Measurements from ENCODE around the gene BRWD1.

GRCh38 chr21:39178421-39178820, 135.0 kb downstream of the BRWD1 start:
- TF ChIP-seq POLR2A (IDR thresholded peaks at IDR 0.05; ENCODE audit: low read length) (no peak), REST (IDR thresholded peaks at IDR 0.05) (no peak), CEBPB (IDR thresholded peaks at IDR 0.05) (no peak), BHLHE40 (IDR thresholded peaks at IDR 0.05; ENCODE audit: low read depth, low read length) (no peak), HDAC2 (IDR thresholded peaks at IDR 0.05) (no peak), EP300 (IDR thresholded peaks at IDR 0.05) (no peak), KDM1A (IDR thresholded peaks at IDR 0.05; ENCODE audit: low read depth) (no peak), MAX (IDR thresholded peaks at IDR 0.05) (no peak), RAD21 (conservative IDR thresholded peaks at IDR 0.05 in 1 of 2, IDR thresholded peaks at IDR 0.05 in 1 of 2) (no peak)
- TF ChIP-seq, protein P1, sequence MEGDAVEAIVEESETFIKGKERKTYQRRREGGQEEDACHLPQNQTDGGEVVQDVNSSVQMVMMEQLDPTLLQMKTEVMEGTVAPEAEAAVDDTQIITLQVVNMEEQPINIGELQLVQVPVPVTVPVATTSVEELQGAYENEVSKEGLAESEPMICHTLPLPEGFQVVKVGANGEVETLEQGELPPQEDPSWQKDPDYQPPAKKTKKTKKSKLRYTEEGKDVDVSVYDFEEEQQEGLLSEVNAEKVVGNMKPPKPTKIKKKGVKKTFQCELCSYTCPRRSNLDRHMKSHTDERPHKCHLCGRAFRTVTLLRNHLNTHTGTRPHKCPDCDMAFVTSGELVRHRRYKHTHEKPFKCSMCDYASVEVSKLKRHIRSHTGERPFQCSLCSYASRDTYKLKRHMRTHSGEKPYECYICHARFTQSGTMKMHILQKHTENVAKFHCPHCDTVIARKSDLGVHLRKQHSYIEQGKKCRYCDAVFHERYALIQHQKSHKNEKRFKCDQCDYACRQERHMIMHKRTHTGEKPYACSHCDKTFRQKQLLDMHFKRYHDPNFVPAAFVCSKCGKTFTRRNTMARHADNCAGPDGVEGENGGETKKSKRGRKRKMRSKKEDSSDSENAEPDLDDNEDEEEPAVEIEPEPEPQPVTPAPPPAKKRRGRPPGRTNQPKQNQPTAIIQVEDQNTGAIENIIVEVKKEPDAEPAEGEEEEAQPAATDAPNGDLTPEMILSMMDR (IDR thresholded peaks at IDR 0.05), result no peak
- TF ChIP-seq, protein P2, sequence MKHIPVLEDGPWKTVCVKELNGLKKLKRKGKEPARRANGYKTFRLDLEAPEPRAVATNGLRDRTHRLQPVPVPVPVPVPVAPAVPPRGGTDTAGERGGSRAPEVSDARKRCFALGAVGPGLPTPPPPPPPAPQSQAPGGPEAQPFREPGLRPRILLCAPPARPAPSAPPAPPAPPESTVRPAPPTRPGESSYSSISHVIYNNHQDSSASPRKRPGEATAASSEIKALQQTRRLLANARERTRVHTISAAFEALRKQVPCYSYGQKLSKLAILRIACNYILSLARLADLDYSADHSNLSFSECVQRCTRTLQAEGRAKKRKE (CRISPR knock-in tag; IDR thresholded peaks at IDR 0.05; ENCODE audit: low read depth), result no peak

Measured in A549 (cell line).